Umbilical cord (tissue), 2 donors: ENCODE results near the gene SARDH. TPM values are rescaled to one million over a fixed set of nuclear protein-coding genes. Genes with fewer than 3 reads are reported as not detected.
"Not testable (repeated sequence)": the region's sequence is repeated elsewhere in the genome, so short reads cannot be mapped to it uniquely, and the experiment has no call there.

Experiments used
- DNase-seq: peaks from one replicate; pipeline ENCODE4 v3.0.0-alpha.2; 2015; ENCODE audit warnings: low spot score
- total RNA-seq: library from RNA; depleted of rRNA; stranded (reverse); fragments of >200 nt; gene quantifications from one replicate; pipeline ENCODE4 v1.2.3, GENCODE V29; 2014; ENCODE audit warnings: low replicate concordance; ENCODE audit not compliant: insufficient read depth

The SARDH gene
- total RNA-seq, 1 donor from 2014 or later = 7.7 TPM

DNA sequence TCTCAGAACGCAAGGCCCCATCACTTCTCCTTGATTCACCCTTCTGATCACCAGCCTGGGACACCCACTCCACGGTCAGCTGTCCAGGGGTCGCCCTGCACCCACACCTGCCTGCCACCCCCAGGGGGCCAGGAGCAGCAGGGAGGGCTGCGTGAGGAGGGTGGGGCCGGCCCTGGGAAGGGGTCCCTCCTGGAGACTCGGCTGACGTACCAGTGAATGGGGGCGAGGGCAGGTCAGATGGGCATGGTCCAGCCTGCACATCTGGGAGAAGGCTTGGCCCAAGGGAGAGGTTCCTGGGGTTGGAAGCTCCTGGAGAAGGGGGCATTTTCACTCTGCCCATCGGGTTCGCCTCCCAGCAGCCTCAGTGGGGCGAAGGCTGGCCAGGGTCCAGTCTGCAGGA lies 21.8 kb upstream of the SARDH start:
- DNase-seq = no peak

DNA sequence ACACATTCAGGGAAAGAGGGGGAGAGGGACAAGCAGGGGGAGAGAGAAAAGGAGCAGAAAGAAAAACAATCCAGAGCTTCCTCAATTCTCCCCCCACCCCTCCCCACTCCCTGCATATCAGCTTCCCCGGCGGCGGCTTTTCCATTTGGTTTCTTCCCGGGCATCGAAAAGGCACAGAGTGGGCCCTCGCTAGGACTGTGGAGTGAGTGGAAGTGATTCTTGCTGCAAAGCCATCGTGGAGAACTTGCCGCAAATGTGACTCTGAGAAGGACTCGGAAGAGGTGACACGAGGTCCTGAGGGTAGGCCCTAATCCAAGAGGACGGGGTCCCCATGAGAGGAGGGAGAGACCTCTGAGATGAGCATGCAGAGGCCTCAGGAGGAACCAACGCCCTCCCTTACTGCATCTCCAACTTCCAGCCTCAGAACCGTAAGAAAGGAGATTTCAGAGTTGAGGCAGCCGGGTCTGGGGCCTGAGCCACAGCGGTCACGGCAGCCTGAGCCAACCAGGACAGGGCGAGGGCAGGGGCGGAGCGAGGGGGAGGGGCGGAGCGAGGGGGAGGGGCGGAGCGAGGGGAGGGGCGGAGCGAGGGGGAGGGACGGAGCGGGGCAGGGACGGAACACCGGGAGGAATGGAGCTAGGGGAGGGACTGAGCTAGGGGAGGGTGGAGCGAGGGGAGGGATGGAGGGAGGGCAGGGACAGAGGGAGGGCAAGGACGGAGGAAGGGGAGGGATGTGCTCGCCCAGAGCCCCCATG lies 21.2 kb upstream of the SARDH start:
- DNase-seq = no peak

DNA sequence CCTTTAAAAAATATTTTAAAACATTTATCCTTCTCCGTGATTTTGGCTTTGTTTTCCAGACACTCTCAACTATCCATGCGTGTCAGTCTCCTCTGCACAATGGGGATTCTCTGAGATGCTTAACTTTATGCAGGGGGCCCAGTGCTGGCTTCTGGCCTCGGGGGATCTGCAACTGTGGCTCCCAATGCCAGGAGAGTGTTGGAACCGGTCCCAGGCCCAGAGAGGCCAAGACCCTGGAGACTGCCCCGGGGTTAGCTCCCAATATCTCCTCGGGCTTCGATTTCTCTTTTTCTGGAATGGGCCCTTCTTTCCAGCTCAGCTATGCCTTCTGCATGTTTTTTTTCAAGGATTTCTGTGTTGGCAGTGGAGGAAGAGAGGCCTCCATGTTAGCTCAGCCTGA lies 20.1 kb upstream of the SARDH start:
- no peak for DNase-seq

DNA sequence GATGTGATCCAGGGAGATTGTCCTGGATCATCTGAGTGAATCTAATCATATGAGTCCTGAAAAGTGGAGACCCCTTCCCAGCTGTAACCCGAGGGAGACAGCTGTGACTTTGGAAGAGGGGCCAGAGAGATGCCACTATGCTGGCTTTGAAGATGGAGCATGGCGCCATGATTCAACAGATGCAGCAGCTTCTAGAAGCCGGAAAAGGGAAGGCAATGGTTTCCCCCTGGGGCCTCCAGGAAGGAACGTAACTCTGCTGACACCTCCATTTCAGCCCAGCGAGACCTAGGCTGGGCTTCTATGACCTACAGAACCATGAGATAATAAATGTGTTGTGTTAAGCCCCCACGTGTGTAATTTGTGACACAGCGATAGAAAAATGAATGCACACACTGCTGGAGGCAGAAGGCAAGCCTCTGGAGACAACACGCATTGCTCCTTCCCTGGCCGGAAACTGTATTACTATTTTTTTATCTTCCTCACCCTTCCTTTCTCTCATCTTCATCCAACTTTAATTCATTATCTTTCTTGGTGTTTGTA lies 16.6 kb upstream of the SARDH start:
- DNase-seq = no peak

DNA sequence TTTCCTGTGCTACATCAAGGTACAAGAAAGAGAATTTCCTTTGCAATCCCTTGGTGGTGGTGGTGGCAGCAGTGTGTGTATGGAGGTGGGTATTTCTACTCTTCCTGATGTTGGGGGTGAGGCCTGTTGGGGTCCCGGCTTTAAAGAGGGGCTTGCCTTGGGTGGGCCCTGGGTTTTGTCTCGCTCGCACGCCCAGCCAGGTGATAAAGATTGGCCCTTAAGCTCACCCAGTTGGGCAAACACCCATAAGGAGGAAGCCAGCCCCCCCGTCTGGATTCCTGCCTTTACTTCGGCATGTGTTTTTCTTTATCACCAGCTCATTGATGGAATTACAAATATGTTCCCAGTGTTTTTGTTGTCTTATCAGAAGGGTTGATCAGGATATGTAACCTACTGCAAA lies 16.0 kb upstream of the SARDH start:
- DNase-seq = no peak

DNA sequence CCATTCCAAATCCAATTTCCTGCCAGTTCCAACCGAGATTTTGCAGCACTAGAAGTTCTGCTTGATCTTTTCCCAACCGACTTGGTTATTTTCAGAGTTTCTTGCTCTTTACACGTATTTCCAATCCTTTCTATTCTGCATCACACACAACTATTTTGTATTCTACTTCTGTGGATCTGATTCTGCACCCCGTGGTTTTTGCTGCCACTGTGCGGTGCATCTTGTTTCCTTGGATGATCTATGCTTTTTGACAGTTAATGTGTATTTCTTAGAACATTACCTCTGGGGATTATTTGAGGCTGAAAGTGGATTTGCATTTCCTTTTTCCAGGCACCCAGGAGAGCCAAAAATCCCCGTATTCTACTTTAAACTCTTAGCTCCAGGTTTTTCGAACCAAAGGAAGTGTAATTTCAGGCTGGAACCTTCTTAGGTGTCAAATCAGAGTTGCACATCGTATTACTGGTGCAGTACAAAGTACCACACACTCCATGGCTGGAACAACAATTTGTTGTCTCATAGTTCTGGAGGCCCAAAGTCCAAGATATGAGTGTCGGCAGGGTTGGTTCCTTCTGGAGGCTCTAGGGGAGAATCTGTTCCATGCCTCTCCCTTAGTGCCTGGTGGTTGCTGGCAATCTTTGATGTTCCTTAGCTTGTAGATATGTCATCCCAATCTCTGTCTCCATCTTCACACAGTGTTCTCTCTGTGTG lies 14.7 kb upstream of the SARDH start:
- DNase-seq = no peak

DNA sequence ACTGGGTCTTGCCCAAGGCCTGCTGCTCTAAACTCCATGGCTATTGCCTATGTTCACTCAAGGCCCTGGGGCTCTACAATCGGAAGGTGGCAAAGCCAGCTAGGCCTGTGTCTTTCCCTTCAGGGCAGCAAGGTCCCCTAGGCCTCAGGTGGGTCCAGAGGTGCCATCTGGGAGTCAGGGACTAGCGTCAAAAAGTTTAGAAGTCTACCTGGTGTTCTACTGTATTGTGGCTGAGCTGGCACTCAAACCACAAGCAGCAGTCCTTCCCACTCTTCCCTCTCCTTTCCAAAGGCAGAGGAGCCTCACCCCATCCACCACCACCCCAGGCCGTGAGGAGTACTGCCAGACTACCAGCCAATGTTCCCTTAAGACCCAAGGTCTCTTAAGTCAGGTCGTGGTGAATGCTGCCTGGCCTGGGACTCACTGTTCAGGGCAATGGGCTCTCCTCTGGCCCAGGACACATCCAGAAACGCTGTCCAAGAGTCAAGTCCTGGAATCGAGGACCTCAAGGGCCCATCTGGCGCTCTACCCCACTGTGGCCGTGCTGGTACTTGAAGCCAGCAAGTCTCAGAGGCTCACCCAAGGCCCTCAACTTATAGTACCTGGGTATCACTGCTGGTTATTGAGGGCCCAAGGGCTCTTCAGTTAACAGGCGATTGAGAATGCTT lies 13.0 kb upstream of the SARDH start:
- no peak for DNase-seq

DNA sequence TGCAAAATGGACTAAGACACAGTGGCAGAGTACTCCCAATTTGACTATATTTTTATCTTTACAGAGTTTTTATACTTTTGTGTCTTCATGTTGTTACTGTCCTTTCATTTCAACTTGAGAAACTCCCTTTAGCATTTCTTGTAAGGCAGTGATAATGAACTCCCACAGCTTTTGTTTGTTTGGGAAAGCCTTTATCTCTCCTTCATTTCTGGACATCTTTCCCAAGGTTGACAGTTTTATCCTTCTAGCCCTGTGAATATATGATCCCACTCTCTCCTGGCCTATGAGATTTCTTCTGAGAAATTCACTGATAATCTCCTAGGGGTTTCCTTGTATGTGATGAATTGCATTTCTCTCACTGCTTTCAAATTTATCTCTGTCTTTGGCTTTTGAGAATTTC lies 9.2 kb upstream of the SARDH start:
- peak; percentile 17 for DNase-seq

DNA sequence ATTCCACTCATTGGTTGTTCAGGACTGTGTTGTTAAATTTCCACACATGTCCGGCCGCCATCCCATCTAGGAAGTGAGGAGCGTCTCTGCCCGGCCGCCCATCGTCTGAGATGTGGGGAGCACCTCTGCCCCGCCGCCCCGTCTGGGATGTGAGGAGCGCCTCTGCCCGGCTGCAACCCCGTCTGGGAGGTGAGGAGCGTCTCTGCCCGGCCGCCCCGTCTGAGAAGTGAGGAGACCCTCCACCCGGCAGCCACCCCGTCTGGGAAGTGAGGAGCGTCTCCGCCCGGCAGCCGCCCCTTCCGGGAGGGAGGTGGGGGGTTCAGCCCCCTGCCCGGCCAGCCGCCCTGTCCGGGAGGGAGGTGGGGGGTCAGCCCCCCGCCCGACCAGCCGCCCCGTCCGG lies 6.4 kb upstream of the SARDH start:
- not testable (repeated sequence) for DNase-seq

DNA sequence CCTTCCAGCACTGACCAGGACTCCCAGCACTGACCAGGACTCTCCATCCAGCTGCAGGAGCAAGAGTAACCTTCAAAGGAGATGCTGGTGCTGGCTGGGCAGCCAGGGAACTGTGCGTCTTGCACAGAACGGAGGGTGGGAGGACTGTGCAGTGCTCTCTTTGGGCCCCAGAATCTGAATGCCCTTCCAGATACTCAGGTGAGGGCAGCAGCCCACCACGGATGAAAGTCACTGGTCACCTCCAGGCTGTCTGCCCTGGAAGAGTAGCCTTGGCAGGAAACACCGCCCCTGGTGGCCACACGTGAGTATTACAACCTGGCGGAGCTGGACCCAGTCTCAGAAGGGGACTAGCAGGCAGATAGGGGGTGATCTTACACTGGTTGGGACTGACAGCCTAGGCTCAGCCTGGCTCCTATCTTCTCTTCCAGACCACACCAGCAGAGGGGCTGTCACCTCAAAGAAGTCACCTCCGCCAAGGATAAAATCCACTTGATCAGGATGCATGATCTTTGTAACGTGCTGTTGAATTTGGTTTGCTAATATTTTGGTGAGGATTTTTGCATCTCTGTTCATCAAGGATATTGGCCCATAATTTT lies 4.8 kb upstream of the SARDH start:
- DNase-seq = peak; percentile 69

DNA sequence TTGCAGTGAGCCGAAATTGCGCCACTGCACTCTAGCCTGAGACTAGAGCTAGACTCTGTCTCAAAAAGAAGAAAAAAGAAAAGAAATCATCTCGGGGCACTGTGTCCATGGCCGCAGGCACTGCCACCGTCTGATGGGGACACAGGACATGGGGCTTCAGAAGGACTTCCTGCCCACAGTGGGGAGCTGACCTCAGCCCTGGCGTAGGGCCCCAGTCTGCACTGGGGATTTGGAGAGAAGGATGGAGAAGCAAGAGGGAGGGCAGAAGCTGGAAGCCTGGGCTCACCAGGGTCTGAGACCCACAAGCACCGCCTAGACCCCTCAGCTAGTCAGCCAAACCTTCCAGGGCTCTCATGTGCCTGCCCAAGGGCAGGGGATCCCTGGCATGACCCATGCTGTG lies 4.1 kb upstream of the SARDH start:
- DNase-seq = no peak

DNA sequence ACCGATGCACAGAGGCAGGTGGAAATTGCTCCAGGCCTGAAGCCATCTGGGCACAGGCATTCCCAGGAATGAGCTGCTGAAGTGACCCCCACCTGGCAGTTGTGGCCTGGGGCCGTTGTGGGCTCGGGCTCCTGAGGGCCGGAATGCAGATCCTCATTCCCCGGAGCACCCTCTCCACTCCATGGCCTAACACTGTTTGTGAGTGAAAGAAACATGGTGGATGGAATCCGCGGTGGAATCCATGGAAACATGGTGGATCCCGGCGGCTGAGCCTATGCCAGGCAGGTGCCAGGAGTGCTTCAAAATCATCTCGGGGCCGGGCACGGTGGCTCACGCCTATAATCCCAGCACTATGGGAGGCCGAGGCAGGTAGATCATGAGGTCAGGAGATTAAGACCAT lies 3.6 kb upstream of the SARDH start:
- no peak for DNase-seq

DNA sequence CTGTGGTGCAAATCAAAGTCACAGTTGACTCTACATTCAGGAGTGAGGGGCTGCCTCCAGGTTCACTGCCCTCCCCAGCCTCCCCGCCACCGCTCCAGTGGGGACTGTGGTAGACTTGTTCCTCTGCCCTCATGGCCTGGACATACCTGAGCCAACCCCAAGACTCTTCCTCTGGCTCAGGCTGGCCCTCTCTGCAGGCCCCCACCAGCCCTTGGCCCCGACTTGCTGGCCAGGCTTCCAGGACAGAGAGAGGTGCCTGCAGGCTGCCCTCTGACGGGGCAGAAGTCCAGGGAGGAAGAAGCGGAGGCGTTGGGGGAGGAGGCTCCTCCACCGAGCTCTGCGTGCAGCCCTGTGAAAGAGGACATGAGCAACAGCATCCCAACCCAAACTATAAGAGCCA lies 2.8 kb upstream of the SARDH start:
- DNase-seq = no peak

DNA sequence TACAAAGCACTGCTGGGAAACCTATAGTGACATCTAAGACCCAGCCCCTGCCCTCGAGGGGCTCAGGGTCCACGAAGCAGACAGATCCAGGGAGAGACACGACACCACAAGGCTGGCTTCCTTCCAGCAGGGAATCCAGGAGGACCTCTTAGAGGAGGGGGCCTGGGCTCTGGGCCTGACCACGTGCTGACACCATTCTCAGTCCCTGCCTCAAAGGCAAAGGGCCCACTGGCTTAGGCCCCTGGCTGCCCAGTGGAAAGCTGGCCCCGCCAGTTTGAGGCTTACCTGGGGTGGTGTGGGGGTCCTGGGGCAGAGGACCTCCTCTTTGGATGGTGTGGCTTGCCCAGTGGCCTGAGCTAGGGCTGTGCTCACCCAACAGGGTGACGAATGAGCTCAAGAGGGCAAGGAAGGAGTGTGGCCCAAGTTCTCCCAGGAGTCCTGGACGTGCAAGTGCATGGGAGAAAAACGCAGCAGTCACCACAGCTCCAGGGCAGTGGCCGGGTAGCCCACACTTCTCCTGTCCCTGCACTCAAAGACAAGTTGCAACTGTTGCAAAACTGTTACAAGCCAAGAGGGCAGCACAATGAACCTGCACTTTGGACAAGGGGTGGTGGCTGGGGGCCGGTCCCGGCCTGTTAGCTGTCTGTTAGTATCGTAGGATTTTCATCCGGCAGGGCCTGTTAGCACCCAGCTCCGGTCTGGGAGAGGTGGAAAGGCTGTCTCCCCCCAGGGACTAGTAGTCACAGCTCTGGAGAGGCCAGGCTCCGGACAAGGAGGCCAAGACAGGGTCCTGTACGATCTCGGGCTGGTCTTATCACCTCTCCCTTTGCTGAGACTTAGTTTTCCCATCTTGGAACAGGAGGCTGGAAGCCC lies 1.5 kb upstream of the SARDH start:
- DNase-seq = no peak

DNA sequence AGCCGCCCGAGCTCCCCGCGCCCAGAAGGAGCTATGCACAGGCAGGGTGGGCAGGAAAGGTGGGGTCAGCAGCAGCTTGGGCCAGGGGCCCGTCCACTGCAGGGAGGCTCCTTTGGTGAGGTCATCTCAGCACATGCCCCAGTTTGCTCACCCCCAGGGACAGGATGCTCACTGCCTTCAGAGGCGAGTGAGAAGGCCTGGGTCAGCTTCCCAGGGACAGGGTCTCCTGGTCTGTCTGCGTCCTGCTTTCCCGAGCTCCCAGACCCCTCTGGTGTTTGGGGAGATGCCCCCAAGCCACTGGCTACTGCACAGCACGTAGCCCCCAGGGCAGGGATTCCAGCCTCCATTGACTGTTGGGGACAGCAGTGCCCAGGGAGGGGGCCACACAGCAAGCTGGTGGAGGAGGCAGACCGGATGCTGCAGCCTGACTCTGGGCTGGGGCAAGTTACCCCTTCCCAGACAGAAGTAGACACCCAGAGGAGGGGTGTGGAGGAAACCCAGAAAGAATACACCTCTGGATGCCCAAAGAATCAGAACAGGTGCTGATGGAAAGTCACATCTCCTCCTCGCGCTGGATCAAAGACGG lies 581 bp upstream of the SARDH start:
- no peak for DNase-seq

DNA sequence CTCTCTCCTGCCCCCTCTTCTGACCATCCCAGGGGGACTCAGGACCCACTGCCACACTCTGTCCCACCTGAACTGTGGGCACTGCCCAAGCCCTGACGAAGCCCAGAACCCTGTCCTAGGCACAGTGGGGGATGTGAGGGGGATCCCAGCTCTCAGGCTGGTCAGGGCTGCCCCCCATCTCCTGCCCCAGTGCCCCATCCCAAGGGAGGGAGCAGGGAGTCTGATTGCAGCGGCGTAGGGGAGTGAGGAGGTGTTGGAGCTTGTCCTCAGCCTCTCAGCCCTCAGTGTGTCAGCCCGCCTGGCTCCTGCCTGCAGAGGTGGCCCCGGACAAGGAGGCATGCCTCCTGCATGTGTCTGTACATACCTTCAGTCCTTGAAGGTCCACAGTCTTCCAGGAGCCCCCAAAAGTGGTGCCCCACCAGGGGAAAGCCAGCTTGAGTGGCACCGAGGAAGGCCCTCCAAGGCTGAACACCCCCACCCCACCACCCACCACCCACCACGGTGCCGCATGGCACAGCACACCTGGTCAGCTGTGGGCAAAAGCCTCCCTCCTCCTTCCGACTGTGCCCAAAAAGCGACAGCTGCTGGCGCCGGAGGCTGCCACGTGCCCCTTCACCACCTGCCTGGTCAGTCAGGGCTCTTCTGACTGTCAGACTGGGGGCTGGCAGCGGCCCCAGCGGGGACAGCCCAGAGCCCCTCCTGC lies 930 bp downstream of the SARDH start:
- DNase-seq = no peak

DNA sequence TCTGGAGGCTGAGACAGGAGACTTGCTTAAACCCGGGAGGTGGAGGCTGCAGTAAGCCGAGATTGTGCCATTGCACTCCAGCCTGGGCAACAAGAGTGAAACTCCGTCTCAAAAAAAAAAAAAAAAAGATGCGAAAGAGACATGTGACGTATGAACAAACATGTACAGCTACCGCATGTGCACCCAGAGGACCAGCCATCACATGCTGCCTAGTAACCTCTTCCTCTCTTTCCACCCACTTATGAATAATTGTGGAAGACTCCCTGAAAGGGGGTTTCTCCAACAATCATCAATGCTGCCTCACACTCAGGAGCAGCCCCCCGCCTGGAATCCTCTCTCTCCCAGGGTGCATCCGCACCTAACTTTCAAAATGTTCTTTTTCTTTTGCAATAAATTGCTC lies 2.2 kb downstream of the SARDH start:
- DNase-seq = no peak

DNA sequence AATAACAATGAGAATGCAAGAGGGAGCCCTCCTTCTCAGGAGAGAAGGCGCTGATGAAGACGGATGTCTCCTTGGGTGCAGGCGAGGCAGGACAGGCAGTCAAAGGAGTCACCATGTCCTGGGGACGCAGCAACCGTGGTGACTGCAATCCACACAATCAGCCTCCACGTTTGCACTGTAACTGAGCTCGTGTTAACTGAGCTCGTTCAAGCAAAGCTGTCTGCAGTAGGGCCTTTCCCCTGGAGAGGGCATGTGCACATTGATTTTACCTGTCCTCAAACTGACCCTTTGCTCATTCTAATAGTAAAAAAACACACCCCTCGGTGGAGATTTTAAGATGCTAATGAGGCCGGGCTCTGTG lies 2.8 kb downstream of the SARDH start:
- no peak for DNase-seq

DNA sequence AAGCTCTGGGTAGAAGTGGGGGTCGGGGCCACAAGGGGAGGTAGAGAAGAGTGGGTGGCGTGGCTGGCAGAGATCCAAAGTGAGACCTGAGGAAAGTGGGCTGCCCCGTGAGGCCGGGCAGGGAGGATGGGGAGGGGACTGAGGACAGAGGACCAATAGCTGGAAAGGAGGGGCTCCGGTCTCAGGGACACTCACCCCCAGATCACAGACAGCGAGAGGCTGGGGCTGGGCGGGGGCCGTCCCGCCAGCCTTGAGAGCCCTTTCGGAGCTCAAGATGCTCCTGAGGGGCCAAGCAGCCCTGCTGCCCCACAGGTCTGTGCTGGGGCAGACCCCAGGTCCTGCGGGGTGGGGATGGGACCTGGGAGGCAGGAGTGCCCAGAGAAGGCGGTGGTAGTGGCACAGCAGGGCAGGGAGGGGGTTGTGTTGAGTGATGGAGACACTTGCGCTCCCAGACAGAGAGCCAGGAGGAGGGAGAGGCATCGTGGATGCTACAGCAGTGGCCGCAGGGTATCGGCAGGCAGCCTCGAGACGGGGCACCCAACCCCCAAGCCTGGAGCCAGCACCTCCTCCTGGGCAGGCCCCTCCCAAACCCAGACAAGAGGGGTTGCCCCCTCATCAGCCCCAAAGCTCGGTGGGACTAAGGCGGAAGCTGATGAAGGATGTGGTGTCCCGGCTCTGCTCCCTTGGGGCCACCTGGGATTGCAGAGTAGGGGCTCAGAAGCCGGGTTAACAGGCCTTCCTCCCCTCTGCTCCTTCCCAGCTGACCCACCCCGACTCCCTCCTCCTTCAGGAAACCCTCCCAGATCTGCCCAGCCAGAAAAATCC lies 3.4 kb downstream of the SARDH start:
- no peak for DNase-seq
